ENCODE measurements around the gene ARMC2.

Gene ARMC2

DNA sequence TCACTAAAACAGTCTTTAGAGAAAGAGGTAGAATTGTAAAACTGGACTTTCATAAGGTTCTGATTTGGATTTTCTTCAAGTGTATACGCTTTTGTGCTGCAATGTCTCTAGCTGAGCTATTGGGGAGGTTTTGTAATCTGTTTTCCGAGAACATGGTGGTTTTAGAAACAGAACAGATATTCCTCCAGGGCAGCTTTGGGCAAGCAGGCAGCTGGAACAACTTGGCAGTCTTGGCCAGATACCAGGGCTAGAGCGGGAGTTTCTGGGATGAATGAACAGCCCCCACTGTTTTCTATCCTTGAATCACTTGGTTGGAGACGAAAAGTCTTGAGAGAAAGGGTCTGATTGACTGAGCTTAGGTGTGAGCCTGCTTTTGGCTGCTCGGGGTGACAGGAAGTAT is 17.1 kb upstream of the ARMC2 start:
- no peak overlapping the region for H3K27ac ChIP-seq (ENCODE audit: low read depth, low read length)

DNA sequence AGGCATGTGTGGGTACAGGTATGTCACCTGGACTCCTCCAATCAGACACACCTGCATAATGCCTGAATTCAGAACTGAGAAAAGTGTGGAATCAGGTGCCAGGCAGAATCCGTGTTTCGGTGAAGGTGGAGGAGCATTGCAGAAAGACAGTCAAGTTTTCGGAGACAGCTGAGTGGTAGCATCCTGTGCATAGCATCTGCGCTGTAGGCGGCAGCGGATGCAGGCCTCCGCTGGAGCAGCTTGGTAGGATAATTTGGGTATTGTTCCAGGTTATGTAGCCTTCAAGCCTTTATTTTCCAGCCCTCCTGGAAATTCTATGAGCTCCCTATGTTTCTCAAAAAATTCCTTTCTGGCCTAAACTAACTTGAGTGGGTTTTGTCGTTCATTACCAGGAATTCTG is 15.5 kb upstream of the ARMC2 start:
- no peaks in the 10 kb centered on the region for H3K36me3 ChIP-seq (ENCODE audit: low read length)
- H4K20me1 ChIP-seq (ENCODE audit: low read depth, low read length): no peaks in the 10 kb centered on the region
- no peaks in the 10 kb centered on the region for H3F3A ChIP-seq (ENCODE audit: insufficient read depth)
- H3K79me2 ChIP-seq (ENCODE audit: insufficient read depth, low read length): no peaks in the 10 kb centered on the region
- H3K4me3 ChIP-seq (ENCODE audit: insufficient read depth, low read length, poor library complexity, severe bottlenecking): no peak overlapping the region
- no peak overlapping the region for H3K4me2 ChIP-seq (ENCODE audit: low read depth, low read length, poor library complexity, severe bottlenecking)
- H3K27me3 ChIP-seq (ENCODE audit: low read length): no peaks in the 10 kb centered on the region
- H3K9me2 ChIP-seq (replicated peaks; ENCODE audit: insufficient read depth, low read length): no peaks in the 10 kb centered on the region
- H3K9ac ChIP-seq (ENCODE audit: low read length): no peak overlapping the region
- TF ChIP-seq, protein P1, sequence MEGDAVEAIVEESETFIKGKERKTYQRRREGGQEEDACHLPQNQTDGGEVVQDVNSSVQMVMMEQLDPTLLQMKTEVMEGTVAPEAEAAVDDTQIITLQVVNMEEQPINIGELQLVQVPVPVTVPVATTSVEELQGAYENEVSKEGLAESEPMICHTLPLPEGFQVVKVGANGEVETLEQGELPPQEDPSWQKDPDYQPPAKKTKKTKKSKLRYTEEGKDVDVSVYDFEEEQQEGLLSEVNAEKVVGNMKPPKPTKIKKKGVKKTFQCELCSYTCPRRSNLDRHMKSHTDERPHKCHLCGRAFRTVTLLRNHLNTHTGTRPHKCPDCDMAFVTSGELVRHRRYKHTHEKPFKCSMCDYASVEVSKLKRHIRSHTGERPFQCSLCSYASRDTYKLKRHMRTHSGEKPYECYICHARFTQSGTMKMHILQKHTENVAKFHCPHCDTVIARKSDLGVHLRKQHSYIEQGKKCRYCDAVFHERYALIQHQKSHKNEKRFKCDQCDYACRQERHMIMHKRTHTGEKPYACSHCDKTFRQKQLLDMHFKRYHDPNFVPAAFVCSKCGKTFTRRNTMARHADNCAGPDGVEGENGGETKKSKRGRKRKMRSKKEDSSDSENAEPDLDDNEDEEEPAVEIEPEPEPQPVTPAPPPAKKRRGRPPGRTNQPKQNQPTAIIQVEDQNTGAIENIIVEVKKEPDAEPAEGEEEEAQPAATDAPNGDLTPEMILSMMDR (IDR thresholded peaks at IDR 0.05; ENCODE audit: insufficient read depth, low read length, poor library complexity, severe bottlenecking): no peak
- TF ChIP-seq EZH2phosphoT487 (conservative IDR thresholded peaks at IDR 0.05; ENCODE audit: low read length): no peak
- no peaks in the 10 kb centered on the region for H3K9me3 ChIP-seq (ENCODE audit: insufficient read depth, low read length)
- no peak overlapping the region for H2AFZ ChIP-seq (ENCODE audit: low read depth, low read length, severe bottlenecking)
- no peak overlapping the region for H3K27ac ChIP-seq (ENCODE audit: low read depth, low read length)

More for the DNA sequence above, 17.1 kb upstream of the ARMC2 start:
- H3K27me3 ChIP-seq (ENCODE audit: low read length): no peaks in the 10 kb centered on the region
- no peak overlapping the region for H2AFZ ChIP-seq (ENCODE audit: low read depth, low read length, severe bottlenecking)
- H4K20me1 ChIP-seq (ENCODE audit: low read depth, low read length): no peaks in the 10 kb centered on the region
- no peaks in the 10 kb centered on the region for H3F3A ChIP-seq (ENCODE audit: insufficient read depth)
- H3K9me3 ChIP-seq (ENCODE audit: insufficient read depth, low read length): no peaks in the 10 kb centered on the region
- no peaks in the 10 kb centered on the region for H3K9me2 ChIP-seq (replicated peaks; ENCODE audit: insufficient read depth, low read length)
- no peaks in the 10 kb centered on the region for H3K79me2 ChIP-seq (ENCODE audit: insufficient read depth, low read length)
- H3K4me3 ChIP-seq (ENCODE audit: insufficient read depth, low read length, poor library complexity, severe bottlenecking): no peak overlapping the region
- TF ChIP-seq EZH2phosphoT487 (conservative IDR thresholded peaks at IDR 0.05; ENCODE audit: low read length): no peak
- TF ChIP-seq, protein P1 (IDR thresholded peaks at IDR 0.05; ENCODE audit: insufficient read depth, low read length, poor library complexity, severe bottlenecking): no peak
- H3K4me2 ChIP-seq (ENCODE audit: low read depth, low read length, poor library complexity, severe bottlenecking): no peak overlapping the region
- no peaks in the 10 kb centered on the region for H3K36me3 ChIP-seq (ENCODE audit: low read length)
- no peak overlapping the region for H3K9ac ChIP-seq (ENCODE audit: low read length)

DNA sequence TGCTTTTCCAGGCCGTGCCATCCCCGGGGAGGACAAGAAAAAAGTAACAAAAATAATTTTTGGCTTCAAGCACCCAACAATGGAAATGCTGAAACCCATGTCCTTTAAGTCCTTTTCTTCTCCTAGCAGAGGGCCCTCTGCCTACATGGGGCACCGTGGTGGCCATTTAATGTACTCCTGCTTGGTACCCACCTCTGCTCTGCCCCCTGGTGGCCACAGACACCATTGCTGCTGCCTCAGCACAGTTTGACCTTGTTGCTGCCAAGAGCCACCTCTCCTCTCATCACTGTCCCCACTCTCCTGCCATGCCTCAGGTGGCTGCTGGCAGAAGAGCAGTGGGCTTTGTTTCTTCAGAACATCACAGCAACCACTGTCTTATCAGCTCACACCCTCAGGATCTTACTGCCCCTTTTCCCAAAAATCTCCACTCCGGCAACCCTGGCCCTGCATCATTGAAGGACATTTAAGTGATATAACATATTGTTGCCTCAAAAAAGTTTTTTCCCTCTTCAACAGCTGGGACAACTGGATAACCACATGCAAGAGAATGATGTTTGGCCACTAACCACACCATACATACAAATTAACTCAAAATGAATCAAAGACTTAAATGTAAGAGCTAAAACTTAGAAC is 12.9 kb upstream of the ARMC2 start:
- Histone ChIP-seq H3K27ac (ENCODE audit: low read depth, low read length) (no peak overlapping the region), H3K9ac (ENCODE audit: low read length) (no peak overlapping the region), H3F3A (ENCODE audit: insufficient read depth) (no peaks in the 10 kb centered on the region), H3K9me2 (replicated peaks; ENCODE audit: insufficient read depth, low read length) (no peaks in the 10 kb centered on the region), H3K4me2 (ENCODE audit: low read depth, low read length, poor library complexity, severe bottlenecking) (no peak overlapping the region), H3K36me3 (ENCODE audit: low read length) (no peaks in the 10 kb centered on the region), H3K4me3 (ENCODE audit: insufficient read depth, low read length, poor library complexity, severe bottlenecking) (no peak overlapping the region), H3K9me3 (ENCODE audit: insufficient read depth, low read length) (no peaks in the 10 kb centered on the region), H3K79me2 (ENCODE audit: insufficient read depth, low read length) (no peaks in the 10 kb centered on the region), H4K20me1 (ENCODE audit: low read depth, low read length) (no peaks in the 10 kb centered on the region), H2AFZ (ENCODE audit: low read depth, low read length, severe bottlenecking) (no peak overlapping the region), H3K27me3 (ENCODE audit: low read length) (no peaks in the 10 kb centered on the region)
- TF ChIP-seq, protein P1 (IDR thresholded peaks at IDR 0.05; ENCODE audit: insufficient read depth, low read length, poor library complexity, severe bottlenecking): peak; percentile 88
- no peak for TF ChIP-seq EZH2phosphoT487 (conservative IDR thresholded peaks at IDR 0.05; ENCODE audit: low read length)
